ENCODE results near the gene OR51B4. TPM values are rescaled to one million over a fixed set of nuclear protein-coding genes. Genes with fewer than 3 reads are reported as not detected.
"Not testable (repeated sequence)": the region's sequence is repeated elsewhere in the genome, so short reads cannot be mapped to it uniquely, and the experiment has no call there.

The OR51B4 gene
- total RNA-seq, 2 donors from 2014 or later, result not detected

GRCh38 chr11:5300251-5300650 is 1.5 kb downstream of the OR51B4 start:
- no peak overlapping the region for H3K4me3 ChIP-seq
- H3K9ac ChIP-seq (ENCODE audit: low read depth in 2 of 2, low read length in 2 of 2), result no peak overlapping the region
- TF ChIP-seq, protein P1, sequence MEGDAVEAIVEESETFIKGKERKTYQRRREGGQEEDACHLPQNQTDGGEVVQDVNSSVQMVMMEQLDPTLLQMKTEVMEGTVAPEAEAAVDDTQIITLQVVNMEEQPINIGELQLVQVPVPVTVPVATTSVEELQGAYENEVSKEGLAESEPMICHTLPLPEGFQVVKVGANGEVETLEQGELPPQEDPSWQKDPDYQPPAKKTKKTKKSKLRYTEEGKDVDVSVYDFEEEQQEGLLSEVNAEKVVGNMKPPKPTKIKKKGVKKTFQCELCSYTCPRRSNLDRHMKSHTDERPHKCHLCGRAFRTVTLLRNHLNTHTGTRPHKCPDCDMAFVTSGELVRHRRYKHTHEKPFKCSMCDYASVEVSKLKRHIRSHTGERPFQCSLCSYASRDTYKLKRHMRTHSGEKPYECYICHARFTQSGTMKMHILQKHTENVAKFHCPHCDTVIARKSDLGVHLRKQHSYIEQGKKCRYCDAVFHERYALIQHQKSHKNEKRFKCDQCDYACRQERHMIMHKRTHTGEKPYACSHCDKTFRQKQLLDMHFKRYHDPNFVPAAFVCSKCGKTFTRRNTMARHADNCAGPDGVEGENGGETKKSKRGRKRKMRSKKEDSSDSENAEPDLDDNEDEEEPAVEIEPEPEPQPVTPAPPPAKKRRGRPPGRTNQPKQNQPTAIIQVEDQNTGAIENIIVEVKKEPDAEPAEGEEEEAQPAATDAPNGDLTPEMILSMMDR (IDR thresholded peaks at IDR 0.05), result no peak
- no peaks in the 10 kb centered on the region for H3K9me3 ChIP-seq
- no peaks in the 10 kb centered on the region for H3K27me3 ChIP-seq
- no peaks in the 10 kb centered on the region for H3K36me3 ChIP-seq
- no peaks in the 10 kb centered on the region for H3K4me1 ChIP-seq
- no peak overlapping the region for H3K27ac ChIP-seq
- DNase-seq, result no peak
- intact Hi-C loops (cut with DNase I), result no loop called here

DNA sequence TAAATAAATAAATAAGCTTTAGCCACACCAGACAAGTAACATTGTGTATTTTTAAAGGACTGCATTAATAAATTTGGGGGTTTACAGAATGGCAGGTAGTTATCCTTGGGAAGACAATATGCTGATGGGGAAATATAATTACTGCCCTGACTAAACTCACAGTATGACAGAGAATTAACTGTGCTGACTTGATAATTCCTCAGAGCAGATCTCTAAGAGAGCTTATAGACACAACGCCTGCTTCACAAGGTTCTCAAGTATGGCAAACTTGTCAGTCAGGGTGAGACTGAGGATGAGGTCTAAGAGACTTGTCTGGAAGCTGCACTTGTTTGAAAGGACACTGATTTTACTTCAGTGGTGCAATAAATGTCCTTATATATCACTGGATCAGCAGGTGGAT is 3.3 kb downstream of the OR51B4 start:
- no peak for DNase-seq
- Histone ChIP-seq H3K27ac (no peak overlapping the region), H3K4me1 (no peaks in the 10 kb centered on the region), H3K9ac (ENCODE audit: low read depth in 2 of 2, low read length in 2 of 2) (no peak overlapping the region), H3K9me3 (no peaks in the 10 kb centered on the region), H3K27me3 (no peaks in the 10 kb centered on the region), H3K36me3 (no peaks in the 10 kb centered on the region), H3K4me3 (no peak overlapping the region)
- TF ChIP-seq, protein P1 (IDR thresholded peaks at IDR 0.05), result no peak
- intact Hi-C loops (cut with DNase I), result no loop called here

DNA sequence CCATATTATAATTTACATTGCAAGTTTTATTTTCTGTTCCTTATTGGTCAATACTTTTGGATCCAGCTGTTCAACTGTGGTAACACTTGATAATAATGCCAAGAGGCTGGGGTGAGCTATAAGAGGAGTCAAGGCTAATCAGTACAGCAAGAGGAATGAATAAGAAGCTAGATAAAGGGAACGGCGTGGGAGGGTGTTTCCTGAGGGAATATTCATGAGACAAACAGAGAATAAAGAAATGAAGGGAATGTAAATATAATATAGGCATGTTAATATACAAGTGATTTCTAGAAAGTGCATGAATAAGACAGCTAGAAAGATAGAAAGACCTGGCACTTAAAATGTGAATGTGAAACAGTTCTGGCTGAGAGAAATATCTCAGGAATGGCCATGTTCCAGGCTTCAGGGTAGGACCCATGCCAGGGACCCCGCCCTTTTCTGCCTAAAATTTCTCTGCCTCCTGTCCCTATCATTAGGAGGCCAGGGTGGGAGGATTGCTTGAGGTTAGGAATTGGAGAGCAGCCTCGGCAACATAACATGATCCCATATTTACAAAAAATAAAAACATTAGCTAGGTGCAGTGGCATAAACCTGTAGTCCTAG is 3.9 kb downstream of the OR51B4 start:
- no peak overlapping the region for H3K9ac ChIP-seq (ENCODE audit: low read depth in 2 of 2, low read length in 2 of 2)
- no peak overlapping the region for H3K4me3 ChIP-seq
- no peak for DNase-seq
- H3K27me3 ChIP-seq, result no peaks in the 10 kb centered on the region
- no peaks in the 10 kb centered on the region for H3K4me1 ChIP-seq
- no peak overlapping the region for H3K27ac ChIP-seq
- no peaks in the 10 kb centered on the region for H3K36me3 ChIP-seq
- TF ChIP-seq, protein P1 (IDR thresholded peaks at IDR 0.05), result no peak
- intact Hi-C loops (cut with DNase I), result no loop called here
- no peaks in the 10 kb centered on the region for H3K9me3 ChIP-seq

DNA sequence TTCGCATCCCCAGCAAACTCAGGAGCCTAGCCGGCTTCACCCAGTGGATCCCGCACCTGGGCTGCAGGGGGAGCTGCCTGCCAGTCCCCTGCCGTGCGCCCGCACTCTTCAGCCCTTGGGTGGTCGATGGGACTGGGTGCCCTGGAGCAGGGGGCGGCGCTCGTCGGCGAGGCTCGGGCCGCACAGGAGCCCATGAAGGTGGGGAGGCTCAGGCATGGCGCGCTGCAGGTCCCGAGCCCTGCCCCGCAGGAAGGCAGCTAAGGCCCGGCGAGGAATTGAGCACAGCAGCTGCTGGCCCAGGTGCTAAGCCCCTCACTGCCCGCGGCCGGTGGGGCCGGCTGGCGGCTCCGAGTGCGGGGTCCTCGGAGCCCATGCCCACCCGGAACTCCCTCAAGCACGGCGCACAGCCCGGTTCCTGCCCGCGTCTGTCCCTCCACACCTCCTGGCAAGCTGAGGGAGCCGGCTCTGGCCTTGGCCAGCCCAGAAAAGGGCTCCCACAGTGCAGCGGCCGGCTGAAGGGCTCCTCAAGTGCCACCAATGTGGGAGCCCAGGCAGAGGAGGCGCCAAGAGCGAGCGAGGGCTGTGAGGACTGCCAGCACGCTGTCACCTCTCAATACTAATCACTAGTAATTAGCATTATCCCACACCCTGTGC is 7.3 kb downstream of the OR51B4 start:
- not testable (repeated sequence) for H3K27me3 ChIP-seq, DNase-seq

GRCh38 chr11:5293028-5293427 is 8.7 kb downstream of the OR51B4 start:
- H3K9me3 ChIP-seq, result no peaks in the 10 kb centered on the region
- H3K9ac ChIP-seq (ENCODE audit: low read depth in 2 of 2, low read length in 2 of 2), result no peak overlapping the region
- no peaks in the 10 kb centered on the region for H3K36me3 ChIP-seq
- no peak for DNase-seq
- H3K4me1 ChIP-seq, result no peaks in the 10 kb centered on the region
- H3K27me3 ChIP-seq, result no peaks in the 10 kb centered on the region
- H3K27ac ChIP-seq, result no peak overlapping the region
- intact Hi-C loops (cut with DNase I), result no loop called here
- TF ChIP-seq, protein P1 (IDR thresholded peaks at IDR 0.05), result no peak
- no peak overlapping the region for H3K4me3 ChIP-seq

More for the DNA sequence above, 7.3 kb downstream of the OR51B4 start:
- H3K4me1 ChIP-seq; H3K4me3 ChIP-seq; H3K27ac ChIP-seq; H3K9me3 ChIP-seq; H3K9ac ChIP-seq (ENCODE audit: low read depth in 2 of 2, low read length in 2 of 2); H3K36me3 ChIP-seq; intact Hi-C loops (cut with DNase I): not testable (repeated sequence)

DNA sequence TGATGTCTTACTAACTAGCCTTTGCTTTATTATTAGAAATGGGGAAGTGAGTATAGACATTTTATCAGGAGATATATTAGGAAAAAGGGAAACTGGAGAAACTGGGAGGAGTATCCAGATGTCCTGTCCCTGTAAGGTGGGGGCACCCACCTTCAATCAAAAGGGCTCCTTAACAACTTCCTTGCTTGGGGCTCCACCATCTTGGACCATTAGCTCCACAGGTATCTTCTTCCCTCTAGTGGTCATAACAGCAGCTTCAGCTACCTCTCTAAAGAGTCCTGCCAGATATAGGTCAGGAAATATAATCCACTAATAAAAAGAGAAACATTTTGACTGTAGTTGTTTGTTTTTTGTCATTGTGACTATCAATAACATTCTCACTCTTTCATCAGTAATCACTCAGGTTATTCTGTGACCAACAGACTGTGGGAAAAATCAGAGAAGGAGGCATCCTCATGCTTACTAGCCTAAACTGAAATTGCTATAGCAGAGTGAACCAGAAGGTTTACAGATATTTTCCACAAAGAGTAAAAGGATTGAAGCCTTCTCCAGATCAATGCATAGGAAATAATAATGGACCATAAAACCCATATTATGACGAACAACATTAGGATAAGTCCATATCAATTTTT is 10.4 kb downstream of the OR51B4 start:
- Histone ChIP-seq H3K4me3 (no peak overlapping the region), H3K27ac (no peak overlapping the region), H3K27me3 (no peaks in the 10 kb centered on the region), H3K9ac (ENCODE audit: low read depth in 2 of 2, low read length in 2 of 2) (no peak overlapping the region), H3K36me3 (no peaks in the 10 kb centered on the region), H3K9me3 (no peaks in the 10 kb centered on the region), H3K4me1 (no peaks in the 10 kb centered on the region)
- intact Hi-C loops (cut with DNase I), result no loop called here
- TF ChIP-seq, protein P1 (IDR thresholded peaks at IDR 0.05), result no peak
- DNase-seq, result no peak

Data from colonic mucosa (tissue), 4 donors.